ENCODE measurements around the gene NOTCH2.

The NOTCH2 gene

DNA sequence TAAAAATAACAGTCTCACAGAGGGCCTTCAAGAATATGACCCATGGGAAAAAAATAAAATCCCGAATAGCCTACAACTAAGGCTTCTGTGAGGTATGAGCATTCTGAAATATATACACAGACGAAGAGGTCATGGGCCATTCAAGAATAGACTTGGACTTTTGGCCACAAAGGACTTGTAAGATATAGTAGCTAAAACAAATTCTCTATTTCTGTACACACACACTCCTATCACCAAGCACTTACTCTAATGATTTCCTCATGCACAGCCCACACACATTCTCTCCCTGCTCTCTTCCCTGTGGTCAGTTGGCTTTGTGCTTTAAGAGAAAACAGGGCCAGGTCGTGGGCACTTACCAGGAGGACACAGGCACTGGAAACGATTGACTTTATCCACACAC, 103.4 kb downstream of the NOTCH2 start:
- peak overlapping the region; percentile 72 for H3K27ac Mint-ChIP-seq
- H3K27me3 Mint-ChIP-seq, result no peaks in the 10 kb centered on the region
- peaks cover 27% of the 10 kb centered on the region for H3K36me3 Mint-ChIP-seq
- H3K4me3 Mint-ChIP-seq, result no peak overlapping the region
- no peaks in the 10 kb centered on the region for H3K9me3 Mint-ChIP-seq
- peaks cover 5% of the 10 kb centered on the region for H3K4me1 Mint-ChIP-seq

DNA sequence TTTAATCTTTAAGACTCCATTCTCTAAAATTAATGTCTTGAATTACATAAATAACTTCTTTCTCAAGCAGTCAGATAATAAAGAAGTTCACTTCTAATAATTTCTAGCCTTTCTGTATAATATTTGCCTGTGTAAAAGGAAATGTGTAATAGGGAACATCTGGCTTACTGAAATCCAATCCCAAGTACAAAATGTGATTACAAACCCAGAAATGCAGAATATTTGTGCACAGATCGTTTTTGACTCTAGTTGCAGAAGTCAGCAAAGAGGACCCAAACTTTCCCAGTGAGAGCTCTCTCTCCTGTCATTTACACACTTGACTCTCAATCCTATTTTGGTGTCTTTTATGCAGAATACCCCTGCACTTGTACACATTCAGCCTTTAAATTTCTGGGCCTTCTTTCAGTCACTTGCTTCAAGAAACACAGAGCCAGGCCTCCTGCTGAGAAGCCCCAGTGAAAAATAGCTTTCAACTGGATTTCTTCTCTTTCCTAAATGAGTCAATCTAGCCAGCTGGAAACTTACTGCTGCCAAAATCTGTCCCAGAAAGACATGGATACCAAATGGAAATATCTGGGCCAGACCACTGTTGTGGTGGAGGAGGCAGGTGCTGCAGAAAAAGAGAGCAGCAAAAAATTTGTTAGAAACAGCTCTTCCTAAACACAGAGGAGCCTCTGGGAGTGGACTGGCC, 104.6 kb downstream of the NOTCH2 start:
- Mint-ChIP-seq H3K27me3 (no peaks in the 10 kb centered on the region), H3K9me3 (no peaks in the 10 kb centered on the region), H3K4me3 (no peak overlapping the region), H3K4me1 (peaks cover 5% of the 10 kb centered on the region), H3K36me3 (peaks cover 26% of the 10 kb centered on the region), H3K27ac (no peak overlapping the region)

- Mint-ChIP-seq H3K27me3 (no peaks in the 10 kb centered on the region), H3K9me3 (no peaks in the 10 kb centered on the region), H3K4me1 (no peaks in the 10 kb centered on the region), H3K27ac (no peak overlapping the region), H3K36me3 (peaks cover 16% of the 10 kb centered on the region), H3K4me3 (no peak overlapping the region)
These were observed 107.0 kb downstream of the NOTCH2 start for GRCh38 chr1:119962296-119962968.

GRCh38 chr1:119960501-119960900, 109.0 kb downstream of the NOTCH2 start:
- no peaks in the 10 kb centered on the region for H3K4me1 Mint-ChIP-seq
- no peak overlapping the region for H3K4me3 Mint-ChIP-seq
- H3K27ac Mint-ChIP-seq, result no peak overlapping the region
- H3K9me3 Mint-ChIP-seq, result no peaks in the 10 kb centered on the region
- H3K36me3 Mint-ChIP-seq, result peaks cover 6% of the 10 kb centered on the region
- no peaks in the 10 kb centered on the region for H3K27me3 Mint-ChIP-seq

DNA sequence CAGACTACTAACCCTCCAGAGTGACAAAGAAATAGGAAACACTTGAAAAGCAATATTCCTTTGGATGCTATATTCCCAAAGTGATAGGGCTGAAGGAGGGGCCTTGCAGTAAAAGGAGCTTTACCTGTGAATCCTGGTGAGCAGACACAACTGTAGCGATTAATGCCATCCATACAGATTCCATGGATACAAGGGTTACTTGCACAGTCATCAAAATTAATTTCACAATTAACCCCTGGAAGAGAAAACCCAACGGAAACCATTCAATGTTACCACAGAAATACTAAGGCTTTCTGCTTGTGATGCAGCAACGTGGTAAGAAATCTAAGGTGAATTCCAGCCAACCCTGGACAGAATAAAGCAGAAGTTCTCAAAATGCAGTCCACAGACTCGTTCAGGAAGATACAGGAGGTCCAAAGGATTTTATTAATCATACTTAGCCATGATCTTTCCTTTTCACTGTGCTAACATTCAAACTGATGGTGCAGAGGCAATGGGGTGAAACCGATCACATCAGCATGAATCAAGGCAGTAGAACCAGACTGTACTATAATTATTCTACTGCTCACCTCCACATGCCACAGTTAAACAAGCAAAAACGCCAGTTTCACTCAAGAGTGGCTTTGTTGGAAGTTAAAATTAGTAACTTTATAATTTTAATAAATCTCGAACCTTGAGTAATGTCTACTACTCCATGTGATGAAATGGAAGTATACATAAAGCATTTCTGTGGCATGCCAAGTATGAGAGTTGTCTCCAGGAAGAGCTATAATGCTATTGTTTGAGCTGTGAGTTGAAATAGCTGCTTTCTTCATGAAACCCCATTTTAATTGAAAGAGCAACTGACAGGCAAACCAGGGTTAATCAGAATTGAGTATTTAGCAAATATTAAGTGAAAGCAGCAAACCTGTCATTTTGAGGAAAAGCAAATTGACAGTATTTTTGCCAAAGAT, 109.9 kb downstream of the NOTCH2 start:
- Mint-ChIP-seq H3K4me1 (no peaks in the 10 kb centered on the region), H3K4me3 (no peak overlapping the region), H3K27ac (no peak overlapping the region), H3K9me3 (no peaks in the 10 kb centered on the region), H3K36me3 (peaks cover 5% of the 10 kb centered on the region), H3K27me3 (no peaks in the 10 kb centered on the region)

GRCh38 chr1:119958223-119958622, 111.2 kb downstream of the NOTCH2 start:
- Mint-ChIP-seq H3K9me3 (no peaks in the 10 kb centered on the region), H3K4me3 (no peak overlapping the region), H3K36me3 (peaks cover 2% of the 10 kb centered on the region), H3K27me3 (no peaks in the 10 kb centered on the region), H3K4me1 (no peaks in the 10 kb centered on the region), H3K27ac (no peak overlapping the region)

GRCh38 chr1:119956306-119956705, 113.2 kb downstream of the NOTCH2 start:
- H3K36me3 Mint-ChIP-seq, result no peaks in the 10 kb centered on the region
- H3K4me1 Mint-ChIP-seq, result no peaks in the 10 kb centered on the region
- no peaks in the 10 kb centered on the region for H3K27me3 Mint-ChIP-seq

DNA sequence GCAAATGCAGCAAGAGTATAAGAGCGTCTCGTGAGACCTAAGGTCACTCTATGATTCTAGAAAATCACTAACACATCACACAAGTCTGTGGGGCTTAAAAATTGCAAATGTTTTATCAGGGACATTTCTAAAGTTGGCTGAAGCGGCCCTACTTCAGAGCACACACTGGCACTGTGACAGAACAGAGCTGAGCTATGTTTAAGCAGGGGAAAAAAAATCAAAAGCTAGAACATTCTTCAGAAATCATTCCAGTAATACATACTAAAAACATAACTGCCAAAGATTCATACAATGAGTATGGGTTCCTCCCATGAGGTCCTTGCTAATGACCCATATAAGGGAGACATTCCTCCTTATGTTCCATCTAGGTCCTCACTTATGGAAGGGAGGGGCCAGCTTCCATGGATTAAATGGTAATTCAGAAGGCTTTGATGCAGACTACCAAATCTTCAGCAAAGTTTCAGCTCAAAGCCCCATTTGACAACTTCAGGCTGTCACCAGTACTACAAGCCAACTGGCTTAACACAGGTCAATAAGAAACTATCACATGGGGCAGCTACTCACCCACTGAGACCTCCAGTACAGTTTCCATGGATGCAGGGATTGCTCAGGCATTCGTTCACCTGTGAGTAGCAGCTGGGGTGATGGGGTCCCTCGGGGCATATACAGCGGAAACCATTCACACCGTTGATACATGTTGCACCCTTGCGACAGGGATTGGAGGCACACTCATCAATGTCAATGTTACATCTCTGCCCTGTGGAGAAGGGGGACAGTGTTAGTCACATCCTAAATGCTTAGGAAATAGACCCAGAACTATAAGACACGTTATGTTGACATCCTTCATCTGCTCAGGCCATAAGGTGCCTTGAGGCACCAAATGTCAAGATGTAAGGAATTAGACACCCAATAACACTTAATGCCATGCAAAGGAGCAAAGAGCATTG, 114.7 kb downstream of the NOTCH2 start:
- Mint-ChIP-seq H3K27me3 (no peaks in the 10 kb centered on the region), H3K9me3 (no peaks in the 10 kb centered on the region), H3K4me1 (no peaks in the 10 kb centered on the region), H3K4me3 (no peak overlapping the region), H3K27ac (no peak overlapping the region), H3K36me3 (no peaks in the 10 kb centered on the region)

More at GRCh38 chr1:119956306-119956705, 113.2 kb downstream of the NOTCH2 start:
- H3K27ac Mint-ChIP-seq, result no peak overlapping the region
- no peak overlapping the region for H3K4me3 Mint-ChIP-seq
- H3K9me3 Mint-ChIP-seq, result no peaks in the 10 kb centered on the region

- no peaks in the 10 kb centered on the region for H3K4me1 Mint-ChIP-seq
- no peak overlapping the region for H3K27ac Mint-ChIP-seq
- no peaks in the 10 kb centered on the region for H3K36me3 Mint-ChIP-seq
- no peaks in the 10 kb centered on the region for H3K9me3 Mint-ChIP-seq
- no peak overlapping the region for H3K4me3 Mint-ChIP-seq
- H3K27me3 Mint-ChIP-seq, result no peaks in the 10 kb centered on the region
These were observed 116.0 kb downstream of the NOTCH2 start for GRCh38 chr1:119953266-119953998.

GRCh38 chr1:119952496-119952895, 117.0 kb downstream of the NOTCH2 start:
- H3K4me1 Mint-ChIP-seq, result no peaks in the 10 kb centered on the region
- no peak overlapping the region for H3K27ac Mint-ChIP-seq
- H3K9me3 Mint-ChIP-seq, result no peaks in the 10 kb centered on the region
- no peaks in the 10 kb centered on the region for H3K27me3 Mint-ChIP-seq
- H3K36me3 Mint-ChIP-seq, result no peaks in the 10 kb centered on the region
- no peak overlapping the region for H3K4me3 Mint-ChIP-seq

GRCh38 chr1:119948342-119949214, 120.9 kb downstream of the NOTCH2 start:
- no peak overlapping the region for H3K4me3 Mint-ChIP-seq
- H3K4me1 Mint-ChIP-seq, result no peaks in the 10 kb centered on the region
- no peaks in the 10 kb centered on the region for H3K9me3 Mint-ChIP-seq
- peaks cover 7% of the 10 kb centered on the region for H3K36me3 Mint-ChIP-seq
- no peak overlapping the region for H3K27ac Mint-ChIP-seq
- no peaks in the 10 kb centered on the region for H3K27me3 Mint-ChIP-seq

GRCh38 chr1:119947468-119947867, 122.0 kb downstream of the NOTCH2 start:
- Mint-ChIP-seq H3K4me3 (no peak overlapping the region), H3K27ac (no peak overlapping the region), H3K4me1 (no peaks in the 10 kb centered on the region), H3K9me3 (no peaks in the 10 kb centered on the region), H3K27me3 (no peaks in the 10 kb centered on the region), H3K36me3 (peaks cover 7% of the 10 kb centered on the region)

- no peak overlapping the region for H3K4me3 Mint-ChIP-seq
- no peaks in the 10 kb centered on the region for H3K27me3 Mint-ChIP-seq
- H3K4me1 Mint-ChIP-seq, result peaks cover 5% of the 10 kb centered on the region
- H3K27ac Mint-ChIP-seq, result no peak overlapping the region
- no peaks in the 10 kb centered on the region for H3K9me3 Mint-ChIP-seq
- H3K36me3 Mint-ChIP-seq, result peaks cover 9% of the 10 kb centered on the region
These were observed 122.7 kb downstream of the NOTCH2 start for GRCh38 chr1:119946724-119947123.

- Mint-ChIP-seq H3K9me3 (no peaks in the 10 kb centered on the region), H3K27me3 (no peaks in the 10 kb centered on the region), H3K36me3 (peaks cover 14% of the 10 kb centered on the region), H3K4me3 (no peak overlapping the region), H3K4me1 (peaks cover 18% of the 10 kb centered on the region), H3K27ac (no peak overlapping the region)
These were observed 126.2 kb downstream of the NOTCH2 start for GRCh38 chr1:119943216-119943615.

Data from activated naive CD4-positive, alpha-beta T cell treated with anti-CD3 and anti-CD28 coated beads, Interleukin-2, amount 50 U/mL, for 24 hours (primary cell).